GM12873 (cell line): ENCODE measurements around the gene RHOBTB1.

Experiments
- CTCF ChIP-seq: IDR thresholded peaks from 2 replicates; pipeline ENCODE4 v1.5.1; 2012; ENCODE audit warnings: low read depth, mild to moderate bottlenecking, moderate library complexity, low read length, control low read depth; ENCODE audit not compliant: insufficient read depth; ENCODE audit errors: missing control alignments

RHOBTB1 gene

DNA sequence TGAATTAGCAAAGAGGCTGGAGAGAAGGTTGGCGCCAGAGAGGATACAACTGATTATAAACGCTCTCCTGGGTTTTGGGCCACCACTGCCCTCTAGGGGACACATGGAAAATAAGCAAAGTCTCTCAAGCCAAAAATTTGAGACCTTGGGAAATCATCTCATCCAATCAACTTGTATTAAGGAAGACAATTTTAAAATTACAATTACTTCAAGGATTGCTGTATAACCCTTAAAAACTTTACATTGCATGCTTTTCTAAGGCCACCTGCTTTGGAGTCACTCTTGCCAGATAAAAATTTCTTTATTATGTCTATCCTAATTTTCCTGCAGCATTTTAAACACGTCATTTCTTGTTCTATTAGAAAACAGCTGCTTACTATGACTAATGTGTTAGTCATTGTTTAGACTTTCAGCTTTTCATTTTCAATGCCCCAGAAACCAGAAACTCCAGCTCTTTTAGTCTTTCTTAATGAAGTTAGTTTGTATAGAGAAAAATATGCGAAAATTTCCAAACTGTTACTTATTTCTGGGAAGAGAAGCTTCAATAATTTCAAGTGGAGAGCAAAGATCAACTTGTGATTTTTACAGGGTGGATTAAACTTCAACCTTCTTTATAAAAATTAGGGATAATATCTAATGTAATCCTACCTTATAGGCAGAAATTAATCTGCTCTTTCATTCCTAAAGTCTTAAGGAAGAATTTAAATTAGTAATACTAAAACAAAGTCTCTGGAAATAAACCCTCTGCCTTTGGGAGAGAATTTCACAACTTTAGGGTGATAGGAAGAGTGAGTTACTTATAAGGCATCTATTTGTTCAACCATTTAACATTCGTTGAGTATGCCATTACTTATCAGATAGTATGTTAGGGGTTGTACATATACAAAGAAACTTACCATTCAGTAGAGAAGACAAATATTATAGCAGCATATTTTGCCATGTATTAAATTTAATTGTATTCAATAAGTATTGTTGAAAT is 20.6 kb upstream of the RHOBTB1 start:
- TF ChIP-seq CTCF = peak; percentile 79

DNA sequence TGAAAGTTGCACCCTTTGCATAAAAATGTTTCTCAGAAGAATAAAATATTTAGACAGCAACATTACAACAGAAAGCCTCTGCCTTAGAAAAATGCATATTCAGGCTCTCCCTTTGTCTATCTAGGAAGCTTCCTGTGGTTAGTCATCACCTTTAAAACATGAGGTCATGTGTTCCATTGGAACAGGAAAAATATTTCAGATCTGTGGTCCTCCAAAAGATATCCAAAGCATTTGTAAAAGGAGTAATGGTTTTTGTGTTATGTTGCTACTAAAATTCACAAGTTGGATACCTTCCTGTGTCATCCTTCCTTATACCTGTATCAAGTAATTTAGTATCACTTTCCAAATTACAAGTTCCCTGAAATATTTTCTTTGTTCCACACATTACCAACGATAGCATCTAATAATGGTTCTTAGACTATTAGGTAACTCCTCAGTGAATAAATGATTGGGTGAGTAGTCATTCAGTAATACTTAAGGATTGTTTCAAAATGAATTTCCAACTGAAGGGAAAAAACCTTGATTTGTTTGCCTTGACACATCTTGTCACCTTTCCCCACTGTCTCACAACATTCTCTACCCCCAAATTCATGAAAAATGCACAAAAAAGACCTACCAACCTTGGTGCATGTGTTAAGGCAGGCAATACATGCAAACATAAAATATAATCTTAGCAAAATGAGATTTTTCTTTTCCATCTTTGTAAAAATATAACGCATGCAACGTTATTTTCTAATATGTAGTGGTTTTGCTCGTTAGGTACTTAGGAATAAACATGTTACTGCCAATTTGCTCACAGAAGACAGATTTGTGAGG is 19.7 kb upstream of the RHOBTB1 start:
- TF ChIP-seq CTCF = no peak

GRCh38 chr10:60962946-60963345 is 19.0 kb upstream of the RHOBTB1 start:
- no peak for TF ChIP-seq CTCF

- no peak for TF ChIP-seq CTCF
Measured at GRCh38 chr10:60960913-60961312, 16.9 kb upstream of the RHOBTB1 start.

DNA sequence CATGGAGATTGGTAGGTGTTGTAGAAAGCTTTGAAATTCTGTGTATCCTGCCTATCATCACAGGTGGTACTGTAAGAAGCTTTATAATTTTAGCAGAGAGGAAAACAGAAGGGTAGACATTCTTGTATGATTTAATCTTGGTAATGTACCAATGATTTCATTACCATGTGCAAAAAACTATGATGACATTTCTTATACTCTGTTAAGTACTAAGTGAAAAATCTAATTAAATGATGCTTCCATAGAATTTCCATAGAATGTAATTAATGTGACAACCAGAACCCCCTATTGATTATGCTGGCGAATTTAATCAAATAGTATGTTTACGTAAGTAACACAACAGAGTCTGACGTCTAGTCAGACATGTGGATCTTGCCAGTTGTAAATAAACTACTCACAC is 16.0 kb upstream of the RHOBTB1 start:
- no peak for TF ChIP-seq CTCF

- TF ChIP-seq CTCF = no peak
Measured at GRCh38 chr10:60958892-60959601, 15.1 kb upstream of the RHOBTB1 start.
